ENCODE results near the gene CHRM4. TPM values are rescaled to one million over a fixed set of nuclear protein-coding genes. Genes with fewer than 3 reads are reported as not detected.
A peak's percentile ranks its signal among the peaks of the same experiment; 100 is the strongest.
"Not testable (repeated sequence)": the region's sequence is repeated elsewhere in the genome, so short reads cannot be mapped to it uniquely, and the experiment has no call there.

The CHRM4 gene
- total and polyA plus RNA-seq, 8 donors, result 0.08 to 0.66 (median 0.22) TPM; not detected in 1

DNA sequence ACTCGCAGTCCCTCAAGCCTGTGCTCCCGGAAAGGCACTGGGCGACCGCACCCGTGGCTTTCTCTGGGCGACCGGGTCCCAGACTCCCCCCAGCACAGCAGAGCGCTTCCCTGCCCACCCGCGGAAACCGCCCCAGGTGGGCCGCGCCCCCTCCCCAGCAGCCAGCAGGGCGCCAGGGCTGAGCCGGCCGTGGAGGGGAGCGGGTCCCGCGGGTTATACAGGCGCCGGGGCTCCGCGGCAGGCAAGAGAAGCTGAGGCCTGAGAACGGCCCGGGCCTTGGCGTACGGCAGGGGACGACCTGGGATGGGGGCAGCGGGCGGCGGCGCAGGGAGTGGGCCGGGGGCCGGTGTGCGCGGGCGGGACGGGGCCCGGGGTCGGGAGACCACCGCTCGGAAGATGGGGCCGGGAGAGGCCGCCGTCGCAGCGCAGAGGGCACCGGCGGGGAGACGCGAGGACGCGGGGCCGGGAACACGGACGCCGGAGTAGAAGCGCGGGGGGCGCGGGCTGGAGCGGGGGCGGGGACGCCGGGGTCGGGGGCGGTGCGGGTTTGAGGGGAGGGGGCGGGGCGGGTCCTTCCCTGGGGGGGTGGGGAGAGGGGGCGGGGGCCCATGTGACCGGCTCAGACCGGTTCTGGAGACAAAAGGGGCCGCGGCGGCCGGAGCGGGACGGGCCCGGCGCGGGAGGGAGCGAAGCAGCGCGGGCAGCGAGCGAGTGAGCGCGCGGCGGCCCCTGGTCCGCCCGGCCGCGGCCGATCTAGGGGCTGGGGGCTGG is 10.3 kb downstream of the CHRM4 start, which contains the start of gene MDK:
Gene MDK, plus strand, starts transcription at position 622 of the 771 bp plus-strand sequence. CDS start 389 bp downstream, outside the sequence.
- FAIRE-seq, result no peak
- DNase-seq, result peak in 4 of 6 donors; percentile 35 to 82 (median 66)
- TF ChIP-seq CTCF (IDR thresholded peaks at IDR 0.05), result no peak
- H3K36me3 ChIP-seq, result peaks cover 0 to 6% (median 0%) of the 10 kb centered on the region in 3 donors
- H3K27ac ChIP-seq, result peak within 1 kb of the TSS; percentile 7 to 85 (median 52)
- peak; percentile 13 to 38 (median 24) for ATAC-seq
- no peaks in the 10 kb centered on the region for H3K9me3 ChIP-seq
- H3K27me3 ChIP-seq, result no peaks in the 10 kb centered on the region
- intact Hi-C loops (cut with DNase I), result no loop called here
- H3K4me1 ChIP-seq, result peaks cover 0 to 6% (median 0%) of the 10 kb centered on the region in 3 donors
- H3K4me3 ChIP-seq, result peak within 1 kb of the TSS; percentile 53 to 69 (median 60)
- 1% methylated on average over 49 to 92 of the region's 96 CpGs for WGBS, 2 donors

GRCh38 chr11:46380340-46381047 is 11.1 kb downstream of the CHRM4 start:
- intact Hi-C loops (cut with DNase I), result no loop called here
- Histone ChIP-seq H3K4me3 (peak overlapping the region; percentile 53 to 69 (median 60)), H3K4me1 (peaks cover 0 to 6% (median 0%) of the 10 kb centered on the region in 3 donors), H3K27ac (peak overlapping the region; percentile 7 to 85 (median 52)), H3K36me3 (peaks cover 0 to 13% (median 6%) of the 10 kb centered on the region in 3 donors), H3K27me3 (no peaks in the 10 kb centered on the region), H3K9me3 (no peaks in the 10 kb centered on the region)
- no peak for TF ChIP-seq CTCF (IDR thresholded peaks at IDR 0.05)
- 2 to 4% methylated on average over 43 to 45 of the region's 45 CpGs for WGBS, 2 donors
- no peak for FAIRE-seq
- peak; percentile 60 to 87 (median 78) for DNase-seq
- peak; percentile 59 to 78 (median 72) for ATAC-seq

DNA sequence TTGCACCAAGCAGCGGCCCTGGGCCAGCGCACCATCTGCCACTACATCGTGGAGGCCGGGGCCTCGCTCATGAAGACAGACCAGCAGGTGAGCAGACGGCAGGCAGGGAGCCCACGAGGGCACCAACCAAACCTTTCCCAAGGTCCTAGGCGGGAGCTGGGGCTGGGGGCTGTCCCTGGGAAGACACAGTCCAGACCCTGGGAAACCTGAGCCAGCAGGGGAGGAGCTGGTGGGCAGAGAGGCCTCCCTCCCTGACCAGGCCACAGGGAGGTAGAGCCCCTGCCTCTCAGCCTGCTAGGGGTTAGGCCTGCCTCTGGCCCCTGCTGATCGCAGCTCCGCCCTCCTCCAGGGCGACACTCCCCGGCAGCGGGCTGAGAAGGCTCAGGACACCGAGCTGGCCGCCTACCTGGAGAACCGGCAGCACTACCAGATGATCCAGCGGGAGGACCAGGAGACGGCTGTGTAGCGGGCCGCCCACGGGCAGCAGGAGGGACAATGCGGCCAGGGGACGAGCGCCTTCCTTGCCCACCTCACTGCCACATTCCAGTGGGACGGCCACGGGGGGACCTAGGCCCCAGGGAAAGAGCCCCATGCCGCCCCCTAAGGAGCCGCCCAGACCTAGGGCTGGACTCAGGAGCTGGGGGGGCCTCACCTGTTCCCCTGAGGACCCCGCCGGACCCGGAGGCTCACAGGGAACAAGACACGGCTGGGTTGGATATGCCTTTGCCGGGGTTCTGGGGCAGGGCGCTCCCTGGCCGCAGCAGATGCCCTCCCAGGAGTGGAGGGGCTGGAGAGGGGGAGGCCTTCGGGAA is 11.9 kb downstream of the CHRM4 start:
- ATAC-seq, result peak; percentile 38 to 53 (median 44)
- intact Hi-C loops (cut with DNase I); H3K27me3 ChIP-seq; H3K4me1 ChIP-seq; FAIRE-seq; H3K9me3 ChIP-seq: not testable (repeated sequence)
- Histone ChIP-seq H3K4me3 (peak overlapping the region in 2 of 4 donors; percentile 66 to 69), H3K27ac (peak overlapping the region; percentile 7 to 85 (median 48)), H3K36me3 (peaks cover 0 to 19% (median 15%) of the 10 kb centered on the region in 3 donors)
- WGBS, 2 donors, result 50 to 54% methylated on average over 30 to 33 of the region's 36 CpGs
- DNase-seq, result peak in 3 of 6 donors; percentile 58 to 86 (median 70)

GRCh38 chr11:46378811-46379481 is 12.6 kb downstream of the CHRM4 start:
- DNase-seq, result peak in 1 of 6 donors; percentile 45
- Histone ChIP-seq H3K4me3 (no peak overlapping the region), H3K36me3 (peaks cover 0 to 22% (median 20%) of the 10 kb centered on the region in 3 donors), H3K4me1 (peaks cover 0 to 6% (median 0%) of the 10 kb centered on the region in 3 donors), H3K27me3 (no peaks in the 10 kb centered on the region), H3K27ac (peak overlapping the region in 3 of 4 donors; percentile 28 to 85 (median 68)), H3K9me3 (no peaks in the 10 kb centered on the region)
- 81 to 88% methylated on average over 19 to 20 of the region's 20 CpGs for WGBS, 2 donors
- TF ChIP-seq CTCF (IDR thresholded peaks at IDR 0.05), result no peak
- FAIRE-seq, result no peak
- ATAC-seq, result peak in 3 of 4 donors; percentile 1 to 7 (median 5)
- intact Hi-C loops (cut with DNase I), result no loop called here
